GM19455 (cell line): ENCODE measurements around the gene RASAL1.

Source experiments
- ATAC-seq: cut with Tn5 transposase; IDR thresholded peaks from one replicate; pipeline ENCODE4 v1.9.1; 2021; ENCODE audit not compliant: unreplicated experiment

The RASAL1 gene

DNA sequence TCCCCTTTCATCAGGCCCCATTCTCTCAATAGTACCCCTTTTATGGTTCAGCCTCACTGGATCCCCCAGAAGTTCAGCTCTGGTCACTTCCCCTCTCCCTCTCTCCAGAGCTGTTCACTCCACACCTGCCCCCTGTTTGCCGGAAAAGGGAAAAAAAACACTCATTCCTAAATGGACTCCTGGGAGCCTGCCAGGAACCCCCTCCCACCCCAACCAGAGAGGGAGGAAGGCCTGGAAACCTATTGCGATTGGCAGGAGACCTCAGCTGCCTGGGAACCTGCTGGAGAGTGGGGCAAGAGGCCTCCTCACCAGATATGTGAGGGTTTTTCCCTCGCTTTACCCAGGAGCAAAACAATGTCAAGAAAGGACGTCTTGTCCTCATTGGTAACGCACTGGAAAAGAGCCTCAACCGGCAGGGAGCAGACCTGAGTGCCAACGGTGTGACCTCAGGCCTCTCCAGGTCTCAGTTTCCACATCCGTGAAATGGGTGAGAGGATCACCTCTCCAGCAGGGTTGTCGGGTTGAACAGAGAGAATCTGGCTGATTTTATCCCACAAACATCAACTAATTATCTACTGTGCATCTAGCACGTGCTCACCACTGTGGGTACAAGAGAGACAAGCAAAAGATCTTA, 74.4 kb downstream of the RASAL1 start:
- no peak for ATAC-seq

GRCh38 chr12:113060336-113060960, 75.1 kb downstream of the RASAL1 start:
- no peak for ATAC-seq

DNA sequence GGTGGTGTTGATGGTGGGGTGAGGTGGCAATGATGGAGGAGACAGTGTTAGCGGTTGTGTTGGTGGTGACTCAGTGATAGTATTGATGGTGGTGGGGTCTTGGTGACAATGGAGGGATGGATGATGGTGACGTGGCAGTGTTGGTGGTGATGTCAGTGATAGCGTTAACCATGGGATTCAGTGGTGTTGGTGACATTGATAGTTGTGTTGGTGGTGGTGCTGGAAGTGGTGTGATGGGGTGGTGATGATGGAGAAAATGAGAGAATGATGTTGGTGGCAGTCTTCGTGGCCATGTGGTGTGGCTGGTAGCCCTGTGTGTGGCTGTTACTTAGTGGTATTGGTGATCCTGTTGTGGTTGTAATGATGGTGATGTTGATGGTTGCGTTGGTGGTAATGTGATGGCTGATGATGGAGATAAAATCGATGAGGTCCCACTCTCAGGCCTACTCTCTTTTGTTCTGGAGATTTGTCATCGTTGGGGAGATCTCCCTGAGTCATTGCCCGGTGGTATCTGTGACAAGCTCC, 76.4 kb downstream of the RASAL1 start:
- no peak for ATAC-seq

DNA sequence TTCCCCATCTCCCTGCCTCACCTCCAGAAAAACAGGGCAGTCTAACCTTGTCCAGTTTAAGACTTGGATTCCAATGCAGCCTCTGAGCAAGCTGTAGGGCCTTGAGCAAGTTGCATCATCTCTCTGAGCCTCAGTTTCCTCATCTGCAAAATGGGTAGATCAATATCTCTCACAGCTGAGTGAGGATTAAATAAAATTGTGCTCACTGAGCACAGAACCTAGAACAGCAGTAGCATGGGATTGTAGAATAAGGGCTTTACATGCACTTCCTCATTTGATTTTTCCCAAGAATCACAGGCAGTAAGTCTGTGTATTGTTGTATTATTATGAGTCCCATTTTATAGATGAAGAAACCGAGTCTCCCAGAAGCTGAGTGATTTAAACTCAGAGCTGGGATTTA, 77.0 kb downstream of the RASAL1 start:
- ATAC-seq, result no peak

DNA sequence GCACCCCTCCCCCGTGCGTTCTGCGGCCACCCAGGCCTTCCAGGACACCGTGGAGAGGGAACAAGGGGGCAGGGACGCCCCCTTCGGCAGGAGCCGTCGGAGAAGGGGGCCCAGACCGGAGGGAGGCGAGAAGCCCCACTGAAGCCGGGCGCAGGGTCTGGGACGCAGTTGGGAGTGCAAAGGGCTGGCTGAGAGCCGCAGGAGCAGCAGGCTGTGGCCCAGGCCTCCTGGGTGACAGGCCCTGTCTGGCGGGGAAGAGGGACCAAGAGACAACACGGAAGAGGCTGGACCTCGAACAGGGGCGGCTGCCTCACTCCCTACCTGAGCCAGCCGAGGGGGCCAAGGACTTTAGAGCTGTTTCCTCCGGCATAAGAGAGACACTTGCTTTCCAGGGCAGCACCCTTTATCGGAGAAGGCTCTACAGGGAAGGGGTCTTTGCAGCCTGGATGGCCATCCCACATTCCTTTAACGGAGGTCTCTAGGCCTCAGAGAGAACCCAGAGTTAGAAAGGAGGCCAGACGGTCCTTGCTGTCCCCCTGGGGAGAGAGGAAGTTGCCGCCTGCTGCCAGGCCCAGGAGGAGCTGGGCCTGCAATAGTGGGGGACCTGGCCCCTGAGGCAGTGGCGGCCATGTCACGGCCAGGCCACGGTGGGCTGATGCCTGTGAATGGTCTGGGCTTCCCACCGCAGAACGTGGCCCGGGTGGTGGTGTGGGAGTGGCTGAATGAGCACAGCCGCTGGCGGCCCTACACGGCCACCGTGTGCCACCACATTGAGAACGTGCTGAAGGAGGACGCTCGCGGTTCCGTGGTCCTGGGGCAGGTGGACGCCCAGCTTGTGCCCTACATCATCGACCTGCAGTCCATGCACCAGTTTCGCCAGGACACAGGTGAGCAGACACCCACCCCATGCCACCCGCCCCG, 77.7 kb downstream of the RASAL1 start:
- ATAC-seq, result no peak

GRCh38 chr12:113056631-113057488, 78.7 kb downstream of the RASAL1 start, which contains the start of gene DTX1:
Gene DTX1 (plus strand): TSS chr12:113056730. CDS start chr12:113058193, 1,463 bp downstream.
- no peak for ATAC-seq

DNA sequence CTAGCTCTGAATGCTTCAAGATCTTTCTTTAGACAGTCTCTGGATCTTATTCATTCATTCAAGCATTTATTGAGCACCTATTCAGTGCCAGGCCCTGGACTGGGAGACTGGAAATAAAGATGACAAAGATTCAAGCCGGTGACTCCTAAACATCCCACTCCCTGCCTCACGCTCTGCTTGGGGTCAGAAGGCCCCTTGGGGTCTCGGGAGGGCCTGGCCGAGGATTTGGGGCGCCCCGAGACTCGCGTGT, 79.3 kb downstream of the RASAL1 start:
- no peak for ATAC-seq

DNA sequence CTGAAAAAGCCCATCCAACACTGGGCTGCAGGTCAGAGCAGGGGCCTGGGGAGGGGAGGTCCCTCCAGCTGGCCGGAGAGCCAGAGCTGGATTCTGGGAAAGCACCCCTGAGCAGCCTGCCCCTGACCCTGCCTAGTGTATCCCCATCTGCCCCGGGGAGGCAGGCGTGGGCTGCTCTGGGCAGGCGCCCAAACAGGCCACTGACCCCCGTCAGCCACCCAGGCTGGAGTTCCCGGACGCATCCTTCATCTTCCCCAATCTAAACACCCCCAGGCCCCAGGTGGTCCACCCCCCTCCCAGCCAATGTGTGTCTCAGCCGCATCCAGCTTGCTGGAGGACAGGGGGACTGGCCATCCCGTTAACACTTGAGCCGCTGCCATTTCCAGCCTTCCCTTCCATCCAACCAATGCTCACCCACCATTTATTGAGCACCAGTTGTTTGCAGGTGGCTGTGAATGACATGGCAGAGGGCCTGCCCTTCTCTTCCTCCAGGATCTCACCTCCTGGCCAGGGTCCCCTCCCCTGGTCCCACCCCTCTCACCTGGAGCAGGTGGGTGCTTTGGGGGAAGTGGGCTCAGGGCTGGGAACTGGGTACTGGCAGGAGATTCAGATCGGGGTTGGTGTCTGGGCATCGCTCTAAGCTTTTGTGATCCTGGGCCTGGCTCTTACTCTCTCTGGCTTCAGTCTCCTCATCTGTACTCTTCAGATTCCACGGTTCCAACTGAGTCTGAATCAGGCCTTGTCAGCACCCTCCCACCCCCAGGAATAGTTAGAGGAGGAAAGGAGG, 79.8 kb downstream of the RASAL1 start:
- ATAC-seq, result no peak

DNA sequence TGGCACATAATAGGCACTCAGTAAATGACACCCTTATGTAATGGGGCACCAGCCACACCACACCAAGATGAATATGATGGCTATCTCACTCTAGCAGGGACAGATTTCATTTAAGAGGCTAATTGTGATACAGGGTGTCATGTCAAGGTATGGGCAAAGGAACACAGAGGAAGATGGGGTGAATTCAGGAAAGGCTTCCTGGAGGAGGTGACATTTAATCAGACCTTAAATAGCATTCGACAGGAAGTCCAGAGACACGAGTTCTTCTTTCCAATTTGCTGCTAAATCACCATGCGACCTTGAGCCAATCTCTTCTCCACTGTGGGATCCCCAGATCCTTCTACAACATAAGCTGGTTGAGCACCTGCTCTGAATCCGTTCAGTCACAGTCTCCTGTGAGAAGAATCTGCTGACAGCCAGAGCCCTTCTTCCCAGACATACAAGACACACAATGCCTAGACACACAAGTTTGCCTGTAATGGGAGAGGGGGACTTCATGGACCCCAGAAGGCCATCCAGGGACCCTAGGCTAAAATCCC, 80.5 kb downstream of the RASAL1 start:
- ATAC-seq, result no peak

GRCh38 chr12:113052326-113052725, 83.2 kb downstream of the RASAL1 start:
- ATAC-seq, result no peak

DNA sequence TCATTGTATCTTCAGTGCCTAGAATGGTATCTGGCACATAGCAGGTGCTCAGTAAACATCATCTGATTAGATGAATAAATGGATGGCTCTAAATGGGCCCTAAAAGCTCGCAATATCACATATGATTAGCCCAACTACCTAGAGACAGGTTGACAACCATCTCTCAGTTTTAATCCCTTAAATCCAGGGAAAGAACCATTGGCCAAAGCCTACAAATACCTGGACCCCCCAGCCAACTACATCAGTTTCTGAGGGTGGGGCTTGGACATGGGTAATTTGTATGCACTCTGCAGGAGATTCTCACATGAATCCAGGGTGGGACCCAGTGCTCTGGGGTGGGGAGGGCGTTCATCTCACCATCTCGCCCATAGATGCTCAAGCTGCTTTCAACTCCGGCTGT, 83.8 kb downstream of the RASAL1 start:
- no peak for ATAC-seq

DNA sequence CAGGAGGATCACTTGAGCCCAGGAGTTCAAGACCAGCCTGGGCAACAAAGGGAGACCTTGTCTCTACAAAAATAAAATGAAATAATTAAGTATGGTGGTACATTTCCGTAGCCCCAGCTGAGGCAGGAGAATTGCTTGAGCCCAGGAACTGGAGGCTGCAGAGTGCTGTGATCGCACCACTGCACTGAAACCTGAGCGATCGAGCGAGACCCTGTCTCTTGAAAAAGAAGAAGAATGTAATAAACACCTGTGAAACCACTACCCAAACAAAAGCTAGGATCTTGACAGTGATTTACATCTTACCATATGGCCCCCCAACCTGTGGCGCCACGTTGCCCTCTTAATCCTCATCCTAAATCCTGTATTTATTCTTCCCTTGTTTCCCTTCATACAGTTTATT, 84.8 kb downstream of the RASAL1 start:
- ATAC-seq, result no peak

DNA sequence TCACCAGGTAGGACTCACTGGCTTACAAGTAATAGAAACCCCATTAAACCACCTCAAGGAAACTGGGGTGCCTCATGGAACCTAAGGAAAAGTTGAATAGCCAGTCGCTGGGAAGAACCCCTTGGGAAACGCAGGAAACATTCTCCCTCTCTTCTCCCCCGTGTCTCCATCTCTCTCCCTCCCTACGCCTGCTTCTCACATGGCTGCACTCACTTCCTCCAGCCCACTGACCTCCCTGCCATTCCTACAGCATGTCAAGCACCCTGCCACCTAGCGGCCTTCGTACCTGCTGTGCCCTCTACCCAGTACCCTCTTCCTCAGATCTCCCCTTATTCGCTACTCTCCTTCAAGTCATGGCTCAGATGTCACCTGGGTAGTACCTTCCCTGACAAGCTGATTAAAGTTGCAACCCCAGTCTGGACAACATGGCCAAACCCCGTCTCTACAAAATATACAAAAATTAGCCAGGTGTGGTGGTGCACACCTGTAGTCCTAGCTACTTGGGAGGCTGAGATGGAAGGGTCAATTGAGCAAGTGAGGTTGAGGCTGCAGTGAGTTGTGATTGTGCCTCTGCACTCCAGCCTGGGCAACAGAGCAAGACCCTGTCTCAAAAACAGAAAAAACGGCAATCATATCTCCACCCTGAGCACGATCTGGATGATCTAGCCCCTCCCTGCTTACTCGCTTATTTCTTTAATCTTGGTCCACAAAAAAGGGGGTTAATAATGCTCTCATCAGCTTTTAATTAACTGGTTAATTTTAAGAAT, 85.4 kb downstream of the RASAL1 start:
- no peak for ATAC-seq
